ENCODE results near the gene FAM193A. TPM values are rescaled to one million over a fixed set of nuclear protein-coding genes. Genes with fewer than 3 reads are reported as not detected.
"Not testable (repeated sequence)": the region's sequence is repeated elsewhere in the genome, so short reads cannot be mapped to it uniquely, and the experiment has no call there.

The FAM193A gene
- total RNA-seq, 1 donor from 2014 or later, result 26.1 TPM

- no peaks in the 10 kb centered on the region for H3K9me3 ChIP-seq
- intact Hi-C loops (cut with DNase I), result no loop called here
- DNase-seq (no peak), ATAC-seq (no peak)
- H3K27ac ChIP-seq, result no peak overlapping the region
- no peak overlapping the region for H3K4me3 ChIP-seq
- no peak for TF ChIP-seq CTCF (IDR thresholded peaks at IDR 0.05)
- H3K4me1 ChIP-seq, result peaks cover 16% of the 10 kb centered on the region
- H3K27me3 ChIP-seq (ENCODE audit: low read depth), result no peaks in the 10 kb centered on the region
- peaks cover 15% of the 10 kb centered on the region for H3K36me3 ChIP-seq
These were observed 68.2 kb downstream of the FAM193A start for GRCh38 chr4:2604614-2605013.

GRCh38 chr4:2606960-2607506 lies 70.6 kb downstream of the FAM193A start:
- ATAC-seq (peak; percentile 9 to 35), DNase-seq (no peak)
- Histone ChIP-seq H3K9me3 (no peaks in the 10 kb centered on the region), H3K27me3 (ENCODE audit: low read depth) (no peaks in the 10 kb centered on the region), H3K36me3 (peaks cover 5% of the 10 kb centered on the region), H3K4me3 (no peak overlapping the region), H3K27ac (no peak overlapping the region), H3K4me1 (peaks cover 16% of the 10 kb centered on the region)
- TF ChIP-seq CTCF (IDR thresholded peaks at IDR 0.05), result no peak
- intact Hi-C loops (cut with DNase I), result no loop called here

- Histone ChIP-seq H3K36me3 (no peaks in the 10 kb centered on the region), H3K9me3 (no peaks in the 10 kb centered on the region), H3K4me3 (no peak overlapping the region), H3K4me1 (peaks cover 16% of the 10 kb centered on the region), H3K27ac (no peak overlapping the region), H3K27me3 (ENCODE audit: low read depth) (no peaks in the 10 kb centered on the region)
- DNase-seq, result no peak
- TF ChIP-seq CTCF (IDR thresholded peaks at IDR 0.05), result no peak
- intact Hi-C loops (cut with DNase I), result no loop called here
- no peak for ATAC-seq
These were observed 71.4 kb downstream of the FAM193A start for GRCh38 chr4:2607822-2608221.

- H3K4me1 ChIP-seq, result peaks cover 16% of the 10 kb centered on the region
- no peaks in the 10 kb centered on the region for H3K36me3 ChIP-seq
- no peaks in the 10 kb centered on the region for H3K27me3 ChIP-seq (ENCODE audit: low read depth)
- H3K27ac ChIP-seq, result no peak overlapping the region
- intact Hi-C loops (cut with DNase I), result no loop called here
- DNase-seq, result no peak
- no peak for TF ChIP-seq CTCF (IDR thresholded peaks at IDR 0.05)
- H3K4me3 ChIP-seq, result no peak overlapping the region
- ATAC-seq, result no peak
- no peaks in the 10 kb centered on the region for H3K9me3 ChIP-seq
These were observed 71.8 kb downstream of the FAM193A start for GRCh38 chr4:2608291-2608690.

- ATAC-seq, result no peak
- Histone ChIP-seq H3K36me3 (no peaks in the 10 kb centered on the region), H3K27ac (no peak overlapping the region), H3K27me3 (ENCODE audit: low read depth) (no peaks in the 10 kb centered on the region), H3K4me3 (no peak overlapping the region), H3K4me1 (no peaks in the 10 kb centered on the region), H3K9me3 (no peaks in the 10 kb centered on the region)
- intact Hi-C loops (cut with DNase I), result no loop called here
- no peak for TF ChIP-seq CTCF (IDR thresholded peaks at IDR 0.05)
- no peak for DNase-seq
These were observed 79.4 kb downstream of the FAM193A start for GRCh38 chr4:2615821-2616220.

- no peak overlapping the region for H3K27ac ChIP-seq
- H3K4me1 ChIP-seq, result no peaks in the 10 kb centered on the region
- no peak for DNase-seq
- H3K36me3 ChIP-seq, result no peaks in the 10 kb centered on the region
- no peak overlapping the region for H3K4me3 ChIP-seq
- no peaks in the 10 kb centered on the region for H3K9me3 ChIP-seq
- no peaks in the 10 kb centered on the region for H3K27me3 ChIP-seq (ENCODE audit: low read depth)
- no peak for TF ChIP-seq CTCF (IDR thresholded peaks at IDR 0.05)
- ATAC-seq, result no peak
- intact Hi-C loops (cut with DNase I), result no loop called here
These were observed 81.5 kb downstream of the FAM193A start for GRCh38 chr4:2617955-2618354.

- H3K9me3 ChIP-seq; H3K36me3 ChIP-seq; H3K4me3 ChIP-seq; H3K4me1 ChIP-seq; H3K27me3 ChIP-seq (ENCODE audit: low read depth); DNase-seq; ATAC-seq; intact Hi-C loops (cut with DNase I); H3K27ac ChIP-seq: not testable (repeated sequence)
These were observed 82.3 kb downstream of the FAM193A start for GRCh38 chr4:2618729-2619128.
